ENCODE results near the gene LAMA2. TPM values are rescaled to one million over a fixed set of nuclear protein-coding genes. Genes with fewer than 3 reads are reported as not detected.

LAMA2 gene
- total RNA-seq, 3 donors from 2014 or later (not counting 1 experiment from before 2014, with no cell fraction given): 2.1 to 5.3 (median 3.6) TPM

DNA sequence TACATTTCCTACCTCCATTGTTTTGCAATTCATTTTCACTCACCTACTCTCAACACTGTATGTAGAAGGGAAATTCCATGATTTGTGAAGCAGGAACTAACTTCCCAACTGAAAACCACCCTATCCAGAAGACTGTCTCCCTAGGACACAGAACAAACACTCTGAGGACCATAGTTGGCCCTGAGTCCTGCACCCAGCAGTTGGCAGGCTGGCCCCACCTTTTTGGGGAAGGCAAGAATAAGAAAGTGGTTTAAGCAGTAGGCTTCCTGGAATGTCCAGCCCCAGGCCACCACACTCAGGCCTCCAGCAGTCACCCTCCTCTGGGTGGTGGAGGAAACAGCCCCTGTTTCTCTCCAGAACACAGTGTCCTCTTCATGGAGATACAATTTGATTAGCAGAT is 568.2 kb downstream of the LAMA2 start:
- no peak overlapping the region for H3K4me3 Mint-ChIP-seq
- ATAC-seq (no peak), DNase-seq (no peak)
- H3K4me1 Mint-ChIP-seq: peaks cover 11 to 13% of the 10 kb centered on the region in 2 donors
- H3K9me3 Mint-ChIP-seq: no peaks in the 10 kb centered on the region
- intact Hi-C loops (cut with micrococcal nuclease): no loop called here
- Histone ChIP-seq H3K27ac (ENCODE audit: low read length) (no peak overlapping the region), H3K27me3 (ENCODE audit: control insufficient read depth, insufficient read depth, low read length) (no peaks in the 10 kb centered on the region), H3K4me1 (ENCODE audit: control insufficient read depth, insufficient read depth, low read length) (no peaks in the 10 kb centered on the region), H3K36me3 (ENCODE audit: control insufficient read depth, insufficient read depth, low read length) (no peaks in the 10 kb centered on the region), H3K9me3 (ENCODE audit: control insufficient read depth, insufficient read depth, low read length) (no peaks in the 10 kb centered on the region), H3K4me3 (ENCODE audit: low read length) (no peak overlapping the region)
- TF ChIP-seq, protein P1, sequence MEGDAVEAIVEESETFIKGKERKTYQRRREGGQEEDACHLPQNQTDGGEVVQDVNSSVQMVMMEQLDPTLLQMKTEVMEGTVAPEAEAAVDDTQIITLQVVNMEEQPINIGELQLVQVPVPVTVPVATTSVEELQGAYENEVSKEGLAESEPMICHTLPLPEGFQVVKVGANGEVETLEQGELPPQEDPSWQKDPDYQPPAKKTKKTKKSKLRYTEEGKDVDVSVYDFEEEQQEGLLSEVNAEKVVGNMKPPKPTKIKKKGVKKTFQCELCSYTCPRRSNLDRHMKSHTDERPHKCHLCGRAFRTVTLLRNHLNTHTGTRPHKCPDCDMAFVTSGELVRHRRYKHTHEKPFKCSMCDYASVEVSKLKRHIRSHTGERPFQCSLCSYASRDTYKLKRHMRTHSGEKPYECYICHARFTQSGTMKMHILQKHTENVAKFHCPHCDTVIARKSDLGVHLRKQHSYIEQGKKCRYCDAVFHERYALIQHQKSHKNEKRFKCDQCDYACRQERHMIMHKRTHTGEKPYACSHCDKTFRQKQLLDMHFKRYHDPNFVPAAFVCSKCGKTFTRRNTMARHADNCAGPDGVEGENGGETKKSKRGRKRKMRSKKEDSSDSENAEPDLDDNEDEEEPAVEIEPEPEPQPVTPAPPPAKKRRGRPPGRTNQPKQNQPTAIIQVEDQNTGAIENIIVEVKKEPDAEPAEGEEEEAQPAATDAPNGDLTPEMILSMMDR (IDR thresholded peaks at IDR 0.05): no peak
- peaks cover 0 to 2% of the 10 kb centered on the region in 2 donors for H3K27me3 Mint-ChIP-seq (ENCODE audit: low read depth in 2 of 2)
- H3K36me3 Mint-ChIP-seq: no peaks in the 10 kb centered on the region
- no peak overlapping the region for H3K27ac Mint-ChIP-seq

DNA sequence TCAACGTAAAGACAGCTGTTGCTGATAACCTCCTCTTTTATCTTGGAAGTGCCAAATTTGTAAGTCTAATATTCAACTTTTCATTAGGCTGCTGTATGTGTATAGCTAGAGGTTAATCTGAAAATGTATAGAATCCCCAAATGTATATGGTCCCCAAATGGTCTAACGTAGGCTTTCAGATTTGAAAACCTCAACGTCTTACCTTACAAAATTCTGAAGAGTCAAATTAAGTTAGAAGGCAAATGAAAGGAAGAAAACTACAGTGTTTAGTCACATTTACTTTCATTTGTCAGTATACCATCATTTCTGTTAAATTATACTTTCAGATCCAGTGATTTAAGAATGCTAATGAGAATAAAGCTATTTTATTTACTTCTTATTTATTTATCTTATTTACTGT is 570.1 kb downstream of the LAMA2 start:
- no peaks in the 10 kb centered on the region for H3K36me3 ChIP-seq (ENCODE audit: control insufficient read depth, insufficient read depth, low read length)
- TF ChIP-seq, protein P1 (IDR thresholded peaks at IDR 0.05): no peak
- intact Hi-C loops (cut with micrococcal nuclease): no loop called here
- no peak overlapping the region for H3K4me3 Mint-ChIP-seq
- ATAC-seq (no peak), DNase-seq (no peak)
- no peaks in the 10 kb centered on the region for H3K9me3 Mint-ChIP-seq
- peaks cover 0 to 2% of the 10 kb centered on the region in 2 donors for H3K27me3 Mint-ChIP-seq (ENCODE audit: low read depth in 2 of 2)
- H3K27ac ChIP-seq (ENCODE audit: low read length): no peak overlapping the region
- H3K36me3 Mint-ChIP-seq: no peaks in the 10 kb centered on the region
- H3K27ac Mint-ChIP-seq: no peak overlapping the region
- H3K4me1 Mint-ChIP-seq: no peaks in the 10 kb centered on the region
- no peaks in the 10 kb centered on the region for H3K9me3 ChIP-seq (ENCODE audit: control insufficient read depth, insufficient read depth, low read length)
- WGBS (ENCODE audit: insufficient coverage): 78% methylated on average over 2 of the region's 3 CpGs
- H3K4me1 ChIP-seq (ENCODE audit: control insufficient read depth, insufficient read depth, low read length): no peaks in the 10 kb centered on the region
- no peaks in the 10 kb centered on the region for H3K27me3 ChIP-seq (ENCODE audit: control insufficient read depth, insufficient read depth, low read length)
- H3K4me3 ChIP-seq (ENCODE audit: low read length): no peak overlapping the region

- Mint-ChIP-seq H3K27me3 (ENCODE audit: low read depth in 2 of 2) (peaks cover 0 to 2% of the 10 kb centered on the region in 2 donors), H3K4me1 (no peaks in the 10 kb centered on the region), H3K9me3 (no peaks in the 10 kb centered on the region), H3K27ac (no peak overlapping the region), H3K36me3 (no peaks in the 10 kb centered on the region), H3K4me3 (no peak overlapping the region)
- intact Hi-C loops (cut with micrococcal nuclease): no loop called here
- TF ChIP-seq, protein P1 (IDR thresholded peaks at IDR 0.05): no peak
- H3K27ac ChIP-seq (ENCODE audit: low read length): no peak overlapping the region
- no peak overlapping the region for H3K4me3 ChIP-seq (ENCODE audit: low read length)
- H3K9me3 ChIP-seq (ENCODE audit: control insufficient read depth, insufficient read depth, low read length): no peaks in the 10 kb centered on the region
- H3K36me3 ChIP-seq (ENCODE audit: control insufficient read depth, insufficient read depth, low read length): no peaks in the 10 kb centered on the region
- DNase-seq (no peak), ATAC-seq (no peak)
- no peaks in the 10 kb centered on the region for H3K27me3 ChIP-seq (ENCODE audit: control insufficient read depth, insufficient read depth, low read length)
- no peaks in the 10 kb centered on the region for H3K4me1 ChIP-seq (ENCODE audit: control insufficient read depth, insufficient read depth, low read length)
- 100% methylated on average over 1 of the region's 1 CpG for WGBS (ENCODE audit: insufficient coverage)
Observed at GRCh38 chr6:129454488-129454887, 571.5 kb downstream of the LAMA2 start.

GRCh38 chr6:129455126-129455769 is 572.3 kb downstream of the LAMA2 start:
- Mint-ChIP-seq H3K27me3 (ENCODE audit: low read depth in 2 of 2) (peaks cover 0 to 2% of the 10 kb centered on the region in 2 donors), H3K36me3 (no peaks in the 10 kb centered on the region), H3K27ac (no peak overlapping the region), H3K4me3 (no peak overlapping the region), H3K9me3 (no peaks in the 10 kb centered on the region), H3K4me1 (no peaks in the 10 kb centered on the region)
- 39% methylated on average over 2 of the region's 3 CpGs for WGBS (ENCODE audit: insufficient coverage)
- Histone ChIP-seq H3K9me3 (ENCODE audit: control insufficient read depth, insufficient read depth, low read length) (no peaks in the 10 kb centered on the region), H3K36me3 (ENCODE audit: control insufficient read depth, insufficient read depth, low read length) (no peaks in the 10 kb centered on the region), H3K27ac (ENCODE audit: low read length) (no peak overlapping the region), H3K27me3 (ENCODE audit: control insufficient read depth, insufficient read depth, low read length) (no peaks in the 10 kb centered on the region), H3K4me1 (ENCODE audit: control insufficient read depth, insufficient read depth, low read length) (no peaks in the 10 kb centered on the region), H3K4me3 (ENCODE audit: low read length) (no peak overlapping the region)
- ATAC-seq (no peak), DNase-seq (no peak)
- intact Hi-C loops (cut with micrococcal nuclease): no loop called here
- TF ChIP-seq, protein P1 (IDR thresholded peaks at IDR 0.05): no peak
